ENCODE measurements around the gene TMEM132C. TPM values are rescaled to one million over a fixed set of nuclear protein-coding genes. Genes with fewer than 3 reads are reported as not detected.

Gene TMEM132C
- total RNA-seq, 1 experiment from 2014 or later, result not detected

DNA sequence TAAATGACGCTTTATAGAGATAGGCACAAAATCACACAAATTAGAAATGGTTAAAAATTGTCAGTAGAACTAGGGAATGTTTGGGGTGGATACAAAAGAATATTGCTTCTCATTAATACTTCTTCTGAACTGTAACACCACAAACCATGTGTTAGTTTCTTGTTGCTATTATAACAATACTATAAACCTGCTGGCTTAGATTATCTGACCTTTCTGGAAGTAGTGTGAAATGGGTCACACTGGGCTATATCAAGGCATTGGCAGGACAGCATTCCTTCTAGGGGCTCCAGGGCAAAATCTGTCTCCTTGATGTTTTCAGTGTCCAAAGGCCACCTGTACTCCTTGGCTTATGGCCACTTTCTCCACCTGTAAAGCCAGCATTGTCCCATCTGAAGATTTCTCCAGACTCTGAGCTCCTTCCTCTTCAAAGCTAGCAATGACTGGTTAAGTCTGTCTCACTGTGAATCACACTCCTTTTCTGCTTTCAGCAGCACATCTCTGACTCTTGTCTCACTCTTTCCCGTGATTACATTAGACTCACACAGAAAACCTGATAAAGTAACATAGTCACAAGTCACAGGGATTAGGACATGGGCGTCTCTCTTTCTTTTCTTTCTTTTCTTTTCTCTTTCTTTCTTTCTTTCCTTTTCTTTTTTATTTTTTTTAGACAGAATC is 470.5 kb downstream of the TMEM132C start:
- H4K20me1 ChIP-seq (ENCODE audit: low read length), result no peaks in the 10 kb centered on the region
- no peak for ATAC-seq
- H3K9me3 ChIP-seq (ENCODE audit: low read length), result no peaks in the 10 kb centered on the region
- no peak for TF ChIP-seq EZH2 (IDR thresholded peaks at IDR 0.05; ENCODE audit: low read length, unreplicated experiment)
- TF ChIP-seq, protein P1, sequence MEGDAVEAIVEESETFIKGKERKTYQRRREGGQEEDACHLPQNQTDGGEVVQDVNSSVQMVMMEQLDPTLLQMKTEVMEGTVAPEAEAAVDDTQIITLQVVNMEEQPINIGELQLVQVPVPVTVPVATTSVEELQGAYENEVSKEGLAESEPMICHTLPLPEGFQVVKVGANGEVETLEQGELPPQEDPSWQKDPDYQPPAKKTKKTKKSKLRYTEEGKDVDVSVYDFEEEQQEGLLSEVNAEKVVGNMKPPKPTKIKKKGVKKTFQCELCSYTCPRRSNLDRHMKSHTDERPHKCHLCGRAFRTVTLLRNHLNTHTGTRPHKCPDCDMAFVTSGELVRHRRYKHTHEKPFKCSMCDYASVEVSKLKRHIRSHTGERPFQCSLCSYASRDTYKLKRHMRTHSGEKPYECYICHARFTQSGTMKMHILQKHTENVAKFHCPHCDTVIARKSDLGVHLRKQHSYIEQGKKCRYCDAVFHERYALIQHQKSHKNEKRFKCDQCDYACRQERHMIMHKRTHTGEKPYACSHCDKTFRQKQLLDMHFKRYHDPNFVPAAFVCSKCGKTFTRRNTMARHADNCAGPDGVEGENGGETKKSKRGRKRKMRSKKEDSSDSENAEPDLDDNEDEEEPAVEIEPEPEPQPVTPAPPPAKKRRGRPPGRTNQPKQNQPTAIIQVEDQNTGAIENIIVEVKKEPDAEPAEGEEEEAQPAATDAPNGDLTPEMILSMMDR (conservative IDR thresholded peaks at IDR 0.05; ENCODE audit: low read depth, low read length), result no peak
- TF ChIP-seq EZH2phosphoT487 (IDR thresholded peaks at IDR 0.05; ENCODE audit: borderline replicate concordance, low read length), result no peak
- CTCF ChIA-PET, result no interaction called here
- H3K9ac ChIP-seq (ENCODE audit: low read length), result no peak overlapping the region
- DNase-seq, result no peak
- no peak overlapping the region for H3K4me3 ChIP-seq (ENCODE audit: low read length)
- H3F3A ChIP-seq (ENCODE audit: low read length, unreplicated experiment), result no peaks in the 10 kb centered on the region
- no TSS peak for BruUV-seq (replicated peaks)
- no peak overlapping the region for H3K4me2 ChIP-seq (ENCODE audit: low read length)
- no peak overlapping the region for H2AFZ ChIP-seq (ENCODE audit: low read length)
- no peaks in the 10 kb centered on the region for H3K9me2 ChIP-seq (replicated peaks; ENCODE audit: low read length)
- no peaks in the 10 kb centered on the region for H3K79me2 ChIP-seq (ENCODE audit: low read length)
- POLR2A ChIA-PET (ENCODE audit: unreplicated experiment), result no interaction called here
- intact Hi-C loops (cut with micrococcal nuclease), result no loop called here
- no peak overlapping the region for H3K27ac ChIP-seq (ENCODE audit: low read length)
- no peaks in the 10 kb centered on the region for H3K4me1 ChIP-seq (ENCODE audit: insufficient read depth, low read length)
- no peaks in the 10 kb centered on the region for H3K36me3 ChIP-seq (ENCODE audit: low read depth, low read length)
- peaks cover 48% of the 10 kb centered on the region for H3K27me3 ChIP-seq (ENCODE audit: low read length)

DNA sequence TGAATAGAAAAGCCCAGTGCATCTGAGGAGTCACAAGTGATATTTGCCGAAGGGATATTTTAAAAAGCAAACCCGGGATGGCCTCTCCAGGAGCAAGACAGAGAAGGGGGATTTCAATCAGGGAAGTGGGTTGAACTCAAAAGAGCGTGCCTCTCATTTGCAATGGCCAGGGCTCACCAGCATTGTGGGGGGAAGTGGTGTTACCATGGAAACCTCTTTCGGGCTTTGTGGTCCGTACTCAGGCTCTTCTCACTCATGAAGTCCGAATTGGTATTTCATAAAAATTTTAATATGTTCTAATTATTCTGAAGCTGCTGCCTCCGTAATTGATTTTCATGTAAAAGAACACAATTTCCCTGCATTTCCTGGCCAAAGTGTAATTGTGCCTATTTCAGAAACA is 476.9 kb downstream of the TMEM132C start:
- TF ChIP-seq EZH2phosphoT487 (IDR thresholded peaks at IDR 0.05; ENCODE audit: borderline replicate concordance, low read length) (no peak), EZH2 (IDR thresholded peaks at IDR 0.05; ENCODE audit: low read length, unreplicated experiment) (no peak)
- TF ChIP-seq, protein P1 (conservative IDR thresholded peaks at IDR 0.05; ENCODE audit: low read depth, low read length), result no peak
- Histone ChIP-seq H4K20me1 (ENCODE audit: low read length) (no peaks in the 10 kb centered on the region), H3K9me3 (ENCODE audit: low read length) (no peaks in the 10 kb centered on the region), H3K4me1 (ENCODE audit: insufficient read depth, low read length) (no peaks in the 10 kb centered on the region), H2AFZ (ENCODE audit: low read length) (no peak overlapping the region), H3F3A (ENCODE audit: low read length, unreplicated experiment) (no peaks in the 10 kb centered on the region), H3K27me3 (ENCODE audit: low read length) (peaks cover 81% of the 10 kb centered on the region), H3K9me2 (replicated peaks; ENCODE audit: low read length) (no peaks in the 10 kb centered on the region), H3K36me3 (ENCODE audit: low read depth, low read length) (no peaks in the 10 kb centered on the region), H3K79me2 (ENCODE audit: low read length) (no peaks in the 10 kb centered on the region), H3K4me2 (ENCODE audit: low read length) (no peak overlapping the region), H3K9ac (ENCODE audit: low read length) (no peak overlapping the region), H3K4me3 (ENCODE audit: low read length) (no peak overlapping the region), H3K27ac (ENCODE audit: low read length) (no peak overlapping the region)
- CTCF ChIA-PET, result no interaction called here
- DNase-seq (no peak), ATAC-seq (no peak)
- BruUV-seq (replicated peaks), result no TSS peak
- POLR2A ChIA-PET (ENCODE audit: unreplicated experiment), result no interaction called here
- intact Hi-C loops (cut with micrococcal nuclease), result no loop called here

DNA sequence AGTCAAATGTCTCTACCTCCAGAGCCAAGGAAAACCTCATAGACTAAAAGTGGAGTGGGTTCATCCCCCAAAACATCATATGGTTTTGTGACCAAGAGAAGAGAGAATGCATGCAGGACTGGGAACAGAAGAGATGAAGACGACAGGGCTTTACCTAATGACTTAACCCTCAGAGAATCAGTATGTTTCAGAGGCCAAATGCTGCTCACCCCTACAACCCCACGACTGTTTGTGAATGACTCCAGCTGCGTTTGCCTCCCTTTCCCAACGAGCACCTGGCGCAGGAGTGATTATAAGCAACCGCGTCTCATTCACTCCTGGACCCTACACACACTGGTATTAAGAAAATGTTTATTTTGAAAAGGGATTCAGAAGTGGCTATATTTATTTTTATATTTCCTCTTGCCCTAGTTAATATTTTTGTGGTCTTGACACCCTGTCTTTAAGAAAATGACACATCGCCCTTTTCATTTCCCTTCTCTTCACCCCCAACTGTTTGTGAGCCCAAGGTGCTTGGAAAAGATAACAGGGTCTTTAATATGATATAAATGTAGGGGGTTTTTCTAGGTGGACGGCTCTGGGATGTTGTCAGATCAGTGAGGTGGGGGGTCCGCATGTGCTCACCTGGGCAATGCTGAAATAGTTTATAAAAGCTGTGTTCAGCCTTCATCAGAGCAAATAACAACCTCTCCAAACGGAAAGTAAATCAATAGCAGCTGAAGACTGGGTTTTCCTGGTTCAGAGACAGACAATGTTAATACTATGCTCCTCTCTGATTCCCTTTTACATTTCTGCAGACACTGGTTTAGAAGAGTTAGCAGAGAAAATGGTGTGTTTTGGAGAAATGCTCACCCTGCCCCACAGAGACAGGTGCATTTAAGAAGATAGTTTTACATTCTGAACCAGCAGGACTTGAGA is 479.1 kb downstream of the TMEM132C start:
- intact Hi-C loops (cut with micrococcal nuclease), result no loop called here
- H3K9me2 ChIP-seq (replicated peaks; ENCODE audit: low read length), result no peaks in the 10 kb centered on the region
- TF ChIP-seq, protein P1 (conservative IDR thresholded peaks at IDR 0.05; ENCODE audit: low read depth, low read length), result no peak
- TF ChIP-seq EZH2phosphoT487 (IDR thresholded peaks at IDR 0.05; ENCODE audit: borderline replicate concordance, low read length), result no peak
- TF ChIP-seq EZH2 (IDR thresholded peaks at IDR 0.05; ENCODE audit: low read length, unreplicated experiment), result no peak
- ChIA-PET CTCF (no interaction called here), POLR2A (ENCODE audit: unreplicated experiment) (no interaction called here)
- H3K4me2 ChIP-seq (ENCODE audit: low read length), result no peak overlapping the region
- H3K4me3 ChIP-seq (ENCODE audit: low read length), result no peak overlapping the region
- no peaks in the 10 kb centered on the region for H4K20me1 ChIP-seq (ENCODE audit: low read length)
- peaks cover 95% of the 10 kb centered on the region for H3K27me3 ChIP-seq (ENCODE audit: low read length)
- H3F3A ChIP-seq (ENCODE audit: low read length, unreplicated experiment), result no peaks in the 10 kb centered on the region
- BruUV-seq (replicated peaks), result no TSS peak
- no peak for DNase-seq
- no peak for ATAC-seq
- no peak overlapping the region for H2AFZ ChIP-seq (ENCODE audit: low read length)
- H3K36me3 ChIP-seq (ENCODE audit: low read depth, low read length), result no peaks in the 10 kb centered on the region
- H3K27ac ChIP-seq (ENCODE audit: low read length), result no peak overlapping the region
- no peaks in the 10 kb centered on the region for H3K79me2 ChIP-seq (ENCODE audit: low read length)
- H3K4me1 ChIP-seq (ENCODE audit: insufficient read depth, low read length), result no peaks in the 10 kb centered on the region
- H3K9ac ChIP-seq (ENCODE audit: low read length), result no peak overlapping the region
- H3K9me3 ChIP-seq (ENCODE audit: low read length), result no peaks in the 10 kb centered on the region
